HG03060 (cell line): Measurements from ENCODE around the gene CDKN2D.
"Not testable (repeated sequence)": the region's sequence is repeated elsewhere in the genome, so short reads cannot be mapped to it uniquely, and the experiment has no call there.

Experiments used
- ATAC-seq: cut with Tn5 transposase; IDR thresholded peaks from one replicate; pipeline ENCODE4 v1.9.1; 2021; ENCODE audit warnings: low read depth, moderate number of reproducible peaks; ENCODE audit not compliant: unreplicated experiment

The CDKN2D gene

GRCh38 chr19:10582091-10582490, 13.3 kb upstream of the CDKN2D start:
- no peak for ATAC-seq

DNA sequence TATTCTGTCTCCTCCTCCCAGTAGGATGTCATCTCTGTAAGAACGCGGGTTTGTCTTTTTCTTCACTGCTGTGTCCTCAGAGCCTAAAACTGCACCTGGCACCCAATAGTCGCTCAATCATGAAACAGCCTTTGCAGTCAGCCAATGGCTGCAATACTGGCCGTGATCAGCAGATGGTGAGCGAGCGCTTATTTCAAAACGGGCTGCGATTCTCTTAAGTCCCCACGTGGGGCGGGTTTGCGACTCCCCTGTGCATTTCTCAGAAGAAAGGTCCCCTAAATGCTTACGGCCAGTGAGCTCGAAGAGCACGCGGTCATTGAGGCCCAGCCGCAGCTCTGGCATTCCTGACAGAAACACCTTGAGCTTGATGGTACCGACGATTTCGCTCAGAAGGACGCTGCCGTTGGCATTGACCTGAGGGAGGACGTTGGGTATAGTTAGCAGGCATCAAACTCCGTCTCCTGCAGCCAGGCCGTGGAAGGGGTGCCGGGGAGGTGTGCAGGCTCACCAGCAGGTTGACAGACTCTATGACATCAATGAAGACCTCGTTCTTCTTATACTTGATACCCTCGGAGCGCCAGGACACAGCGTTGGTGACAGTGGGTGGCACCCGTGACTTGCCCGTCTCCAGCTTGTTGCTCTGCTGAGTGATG, 12.3 kb upstream of the CDKN2D start:
- no peak for ATAC-seq

DNA sequence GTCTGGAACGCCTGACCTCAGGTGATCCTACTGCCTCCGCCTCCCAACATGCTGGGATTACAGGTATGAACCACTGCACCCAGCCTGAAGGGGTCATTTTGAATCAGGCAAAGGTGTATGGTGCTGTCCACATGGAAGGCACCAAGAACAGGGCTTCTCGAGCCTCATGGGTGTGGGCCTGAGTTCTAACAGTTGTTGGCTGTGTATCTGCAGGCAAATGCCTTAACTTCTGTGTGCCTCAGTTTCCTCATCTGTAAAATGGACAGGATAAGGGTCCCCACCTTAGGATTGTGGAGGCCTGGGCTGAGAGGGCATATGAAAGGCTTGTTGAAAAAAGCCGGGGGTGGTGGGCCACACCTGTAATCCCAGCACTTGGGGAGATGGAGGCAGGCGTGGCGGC, 9.2 kb upstream of the CDKN2D start:
- no peak for ATAC-seq

- no peak for ATAC-seq
Observed at GRCh38 chr19:10575011-10575716, 6.4 kb upstream of the CDKN2D start.

GRCh38 chr19:10574462-10574861, 5.7 kb upstream of the CDKN2D start:
- no peak for ATAC-seq

DNA sequence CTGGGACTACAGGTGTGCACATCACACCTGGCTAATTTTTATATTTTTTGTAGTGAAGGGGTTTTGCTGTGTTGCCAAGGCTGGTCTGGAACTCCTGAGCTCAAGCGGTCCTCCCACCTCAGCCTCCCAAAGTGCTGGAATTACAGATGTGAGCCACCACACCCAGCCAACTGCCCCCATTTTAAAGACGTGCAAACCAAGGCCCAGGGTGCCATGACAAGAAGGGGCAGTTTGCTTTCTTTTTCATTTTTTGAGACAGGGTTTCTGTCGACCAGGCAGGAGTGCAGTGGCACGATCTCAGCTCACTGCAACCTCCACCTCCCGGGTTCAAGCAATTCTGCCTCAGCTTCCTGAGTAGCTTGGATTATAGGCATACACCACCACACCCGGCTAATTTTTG, 5.0 kb upstream of the CDKN2D start:
- not testable (repeated sequence) for ATAC-seq

GRCh38 chr19:10568062-10568825, 535 bp downstream of the CDKN2D start:
- ATAC-seq: no peak

DNA sequence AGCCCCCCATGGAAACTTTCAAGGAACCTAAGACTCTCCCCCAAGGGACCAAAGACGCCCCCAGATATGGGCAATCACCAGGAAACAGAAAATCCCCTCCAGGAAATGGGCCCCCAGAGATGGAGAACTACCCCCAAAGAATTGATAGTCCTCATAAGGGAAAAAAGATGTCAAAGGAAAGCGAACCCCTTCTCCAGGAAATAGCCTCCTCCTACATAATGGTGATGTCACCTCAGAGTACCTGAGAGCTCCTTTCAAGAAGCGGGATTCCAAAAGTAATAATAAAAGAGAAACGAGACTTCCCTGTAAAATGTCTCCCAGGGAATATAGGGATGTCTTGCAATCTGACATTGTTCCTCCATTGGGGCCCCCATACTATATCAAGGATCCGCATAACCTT, 1.1 kb downstream of the CDKN2D start:
- ATAC-seq: no peak

DNA sequence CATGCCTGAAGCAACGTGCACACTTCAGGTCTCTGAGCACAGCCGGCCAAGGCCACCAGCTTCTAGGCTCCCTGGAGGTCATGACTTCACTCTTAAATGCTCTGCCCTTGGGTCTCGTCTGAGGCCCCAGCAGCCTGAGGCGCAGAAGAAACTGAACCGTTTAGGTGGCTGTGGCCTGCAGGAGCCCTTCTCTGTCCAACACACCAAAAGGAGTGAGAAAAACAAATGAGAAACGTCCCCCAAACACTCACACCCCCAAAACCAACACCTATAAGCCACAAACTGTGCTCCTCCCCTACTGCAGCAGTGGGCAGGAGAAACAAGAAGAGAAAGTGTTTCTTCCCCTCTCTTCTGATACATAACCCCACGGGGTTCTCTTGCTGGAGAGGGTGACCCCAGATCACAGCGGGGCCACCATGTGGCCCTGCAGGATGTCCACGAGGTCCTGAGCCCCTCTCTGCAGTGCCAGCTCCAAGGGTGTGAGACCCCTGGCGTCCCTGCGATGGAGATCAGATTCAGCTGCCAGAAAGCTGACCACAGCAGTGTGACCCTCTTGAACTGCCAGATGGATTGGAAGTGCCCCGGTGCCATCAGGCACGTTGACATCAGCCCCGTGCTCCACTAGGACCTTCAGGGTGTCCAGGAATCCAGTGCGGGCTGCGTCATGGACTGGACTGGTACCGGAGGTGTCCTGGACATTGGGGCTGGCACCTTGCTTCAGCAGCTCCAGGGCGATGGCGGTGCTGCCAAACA, 1.9 kb downstream of the CDKN2D start:
- ATAC-seq: no peak

DNA sequence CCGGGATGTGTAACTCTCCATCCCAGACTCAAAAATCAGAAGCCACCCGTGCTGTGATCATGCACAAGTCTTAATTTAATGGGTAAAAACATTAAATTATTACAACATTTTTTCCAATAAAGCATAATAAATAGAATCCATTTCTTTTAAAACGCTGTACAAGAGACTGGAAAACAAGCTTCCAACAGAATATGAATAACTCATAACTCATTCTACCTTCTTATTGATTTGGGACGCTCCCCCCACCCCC, 2.4 kb downstream of the CDKN2D start:
- no peak for ATAC-seq

DNA sequence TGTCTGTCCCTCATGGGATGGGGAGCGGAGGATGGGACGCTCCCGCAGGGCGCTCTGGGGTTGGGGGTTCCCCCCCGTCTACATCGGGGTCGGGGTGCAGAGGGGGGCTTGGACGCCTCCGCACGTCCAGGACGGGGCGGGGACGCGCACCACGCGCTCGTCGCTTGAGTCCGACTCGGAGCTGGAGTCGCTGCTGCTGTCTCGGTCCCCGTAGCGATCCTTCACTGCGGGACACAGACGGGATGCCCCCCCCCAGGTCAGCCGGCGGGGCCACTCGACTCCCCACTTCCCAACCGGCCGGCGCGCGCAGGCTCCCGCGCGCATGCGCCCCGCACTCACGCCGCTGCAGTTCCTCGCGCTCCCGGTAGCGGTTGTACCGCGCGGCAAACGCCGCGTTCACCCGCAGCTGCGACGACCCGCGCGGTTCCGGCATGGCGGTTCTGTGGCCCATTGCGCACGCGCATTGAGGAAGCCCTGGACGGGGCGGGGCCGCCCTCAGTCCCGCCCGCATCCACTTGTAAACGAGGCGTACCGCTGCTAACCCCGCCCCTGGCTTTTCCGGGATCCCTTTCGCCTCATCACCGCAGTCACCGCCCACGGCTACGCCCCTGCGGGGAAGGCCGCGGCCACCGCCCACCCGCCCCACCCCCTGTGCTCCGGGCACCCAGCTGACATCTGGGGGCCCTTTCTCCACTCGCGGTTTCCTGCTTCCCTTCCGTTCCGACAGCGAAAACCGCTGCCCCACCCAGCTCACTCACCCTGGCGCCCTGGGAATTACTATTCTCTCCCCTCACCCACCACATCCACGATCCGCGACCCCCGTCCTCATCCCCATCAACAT, 3.0 kb downstream of the CDKN2D start, which contains the start of gene KRI1:
Gene KRI1, minus strand, starts transcription at position 444 of the 841 bp plus-strand sequence. Its CDS starts 11 bp downstream, at position 433.
- peak; percentile 29 for ATAC-seq

GRCh38 chr19:10565028-10565566, 3.7 kb downstream of the CDKN2D start:
- no peak for ATAC-seq

GRCh38 chr19:10562609-10563008, 6.2 kb downstream of the CDKN2D start:
- no peak for ATAC-seq

- no peak for ATAC-seq
Observed at GRCh38 chr19:10560154-10560553, 8.6 kb downstream of the CDKN2D start.

GRCh38 chr19:10557603-10558197, 11.1 kb downstream of the CDKN2D start:
- ATAC-seq: no peak

DNA sequence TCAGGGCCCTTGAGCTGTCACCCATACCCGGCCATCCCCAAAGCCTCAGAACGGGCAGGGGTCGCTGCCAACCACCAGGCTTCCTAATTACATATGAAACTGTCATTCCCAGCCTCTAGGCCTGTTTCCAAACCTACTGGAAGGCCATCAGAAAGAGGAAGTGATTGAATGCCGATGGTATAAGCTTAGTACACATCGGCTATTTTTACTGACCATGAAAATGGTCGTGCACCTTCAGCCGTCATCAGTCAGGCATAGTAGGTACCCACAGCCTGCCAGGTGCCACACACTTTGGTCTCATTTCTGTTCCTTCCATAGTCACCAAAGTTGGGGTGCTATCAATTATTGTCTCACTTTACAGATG, 13.2 kb downstream of the CDKN2D start:
- ATAC-seq: no peak

- ATAC-seq: no peak
Observed at GRCh38 chr19:10554760-10555609, 13.8 kb downstream of the CDKN2D start.

DNA sequence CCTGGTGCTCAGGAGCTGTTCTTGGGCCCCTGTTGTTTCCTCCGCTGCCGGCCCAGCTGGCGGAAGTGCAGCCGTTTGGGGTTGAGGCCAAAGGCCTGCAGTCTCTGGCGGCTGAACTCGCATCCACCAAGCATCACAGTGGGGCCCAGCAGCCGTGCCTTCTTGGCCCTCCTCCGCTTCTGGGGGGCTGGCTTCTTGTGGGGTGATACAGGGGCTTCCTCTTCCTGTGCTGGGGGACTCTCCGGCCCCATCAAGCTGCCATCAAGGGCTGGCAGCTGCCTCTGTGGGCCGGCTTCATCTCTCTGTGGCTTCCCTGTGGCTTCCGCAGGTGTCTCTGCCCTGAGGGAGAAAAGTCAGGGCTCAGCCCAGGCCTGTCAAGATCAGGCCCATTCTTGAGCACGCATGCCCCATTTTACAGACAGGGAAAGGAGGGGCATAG, 14.8 kb downstream of the CDKN2D start:
- no peak for ATAC-seq
